K562 (cell line): Measurements from ENCODE around the gene CLCA2. TPM values are rescaled to one million over a fixed set of nuclear protein-coding genes. Genes with fewer than 3 reads are reported as not detected.

Experiments
- ATAC-seq: fragments of 200-7000 bp; cut with Tn5 transposase; 3 replicates; pipeline ENCODE4 v1.9.1; 2020; ENCODE audit warnings: moderate library complexity
- BruUV-seq: library from RNA; stranded (reverse); fragments of 400-500 nt; replicated peaks from 2 replicates; lab custom pipeline; 2021; lab: Mats Ljungman, UMichigan
- CTCF ChIA-PET: fragments of 300-600 bp; formaldehyde crosslinking; extraction: SDS; loops from one replicate; lab custom pipeline; 2021; ENCODE audit warnings: low intra/inter-chr PET ratio; lab: Yijun Ruan, JAX
- POLR2A ChIA-PET: fragments of 300-600, 350-650 bp; sonication (Branson Sonifier 250); formaldehyde crosslinking; extraction: SDS; loops from one replicate; lab custom pipeline; 2021; ENCODE audit warnings: antibody characterized with exemption, inconsistent platforms; lab: Yijun Ruan, JAX
- DNase-seq, 4 experiments: peaks; one replicate each; pipeline versions ENCODE4 v3.0.0 to v3.0.0-alpha.2; 2011 to 2018; ENCODE audit warnings: low spot score in 3 of 4, mixed read lengths in 3 of 4; ENCODE audit errors: extremely low read depth in 1 of 4
- FAIRE-seq: peaks from 2 replicates; lab custom pipeline; 2011; peaks lifted over from hg19 to GRCh38; lab: Jason Lieb, UNC
- H2AFZ ChIP-seq: 2 replicates; pipeline ENCODE4 v1.6.0; 2011; ENCODE audit warnings: low read depth, low read length, control low read depth, inconsistent platforms
- H3K27ac ChIP-seq: fragments of 200-600 bp; 3 replicates; pipeline ENCODE4 v1.8.0; 2011; ENCODE audit warnings: low read depth, mild to moderate bottlenecking, control low read depth, inconsistent platforms, low read length, moderate library complexity, mixed read lengths; ENCODE audit errors: extremely low read depth
- H3K27me3 ChIP-seq, 2 experiments: fragments of 300-600 bp in 1 of 2; 2 replicates in 1 of 2; 3 replicates in 1 of 2; pipeline versions ENCODE4 v1.6.0 to v1.8.0; 2011; ENCODE audit warnings: inconsistent platforms in 2 of 2, low read length in 2 of 2, mild to moderate bottlenecking in 1 of 2, mixed read lengths in 1 of 2, moderate library complexity in 1 of 2; ENCODE audit not compliant: control insufficient read depth in 2 of 2, insufficient read depth in 2 of 2
- H3K36me3 ChIP-seq: fragments of 300-600 bp; 3 replicates; pipeline ENCODE4 v1.8.0; 2011; ENCODE audit warnings: mild to moderate bottlenecking, low read length, inconsistent platforms; ENCODE audit not compliant: control insufficient read depth, insufficient read depth
- H3K4me1 ChIP-seq, 2 experiments: fragments of 200-600 bp in 1 of 2; replicated peaks in 1 of 2; 2 replicates in 1 of 2; 3 replicates in 1 of 2; pipeline versions ENCODE4 v1.5.1 to v1.8.0; 2011; ENCODE audit warnings: inconsistent platforms in 2 of 2, low read length in 2 of 2, mild to moderate bottlenecking in 1 of 2, mixed read lengths in 1 of 2, moderate library complexity in 1 of 2; ENCODE audit not compliant: control insufficient read depth in 2 of 2, insufficient read depth in 2 of 2
- H3K4me2 ChIP-seq: 2 replicates; pipeline ENCODE4 v1.6.1; 2011; ENCODE audit warnings: low read length, control low read depth, inconsistent platforms, mixed read lengths; ENCODE audit not compliant: insufficient read depth
- H3K4me3 ChIP-seq: fragments of 200-600 bp; sonication (generic), shearing (Covaris generic); 2 replicates; pipeline ENCODE4 v1.5.1; 2016; ENCODE audit warnings: control low read depth, inconsistent platforms
- H3K79me2 ChIP-seq: fragments of 200-600 bp; 3 replicates; pipeline ENCODE4 v1.8.0; 2011; ENCODE audit warnings: low read length, inconsistent platforms; ENCODE audit not compliant: control insufficient read depth, insufficient read depth
- H3K9ac ChIP-seq, 2 experiments: 2 replicates each; pipeline versions ENCODE4 v1.6.0 to v1.6.1; 2011; ENCODE audit warnings: low read depth in 2 of 2, low read length in 2 of 2, control low read depth in 1 of 2, inconsistent platforms in 1 of 2, mild to moderate bottlenecking in 1 of 2, mixed read lengths in 1 of 2; ENCODE audit not compliant: insufficient read depth in 1 of 2
- H3K9me1 ChIP-seq: one replicate; pipeline ENCODE4 v1.6.0; 2011; ENCODE audit warnings: inconsistent platforms, mild to moderate bottlenecking, low read length, moderate library complexity; ENCODE audit not compliant: control insufficient read depth, insufficient read depth
- H3K9me3 ChIP-seq: replicated peaks from 2 replicates; pipeline ENCODE4 v1.5.1; 2011; ENCODE audit warnings: low read depth, low read length, inconsistent platforms; ENCODE audit not compliant: control insufficient read depth, insufficient read depth
- H4K20me1 ChIP-seq: replicated peaks from 2 replicates; pipeline ENCODE4 v1.6.1; 2011; ENCODE audit warnings: low read length, inconsistent platforms, mixed read lengths; ENCODE audit not compliant: control insufficient read depth, insufficient read depth
- ATF2 ChIP-seq: sonication (generic); formaldehyde crosslinking; IDR thresholded peaks from 2 replicates; pipeline ENCODE4 v1.8.1; 2022; ENCODE audit warnings: missing genetic modification reagents
- CHAMP1 ChIP-seq: fragments of 450-650 bp; IDR thresholded peaks from 2 replicates; pipeline ENCODE4 v1.6.1; 2016; ENCODE audit warnings: mild to moderate bottlenecking
- FOXO4 ChIP-seq: fragments of 450-650 bp; formaldehyde crosslinking; IDR thresholded peaks from 2 replicates; pipeline ENCODE4 v1.4.0; 2020; ENCODE audit warnings: mild to moderate bottlenecking, moderate library complexity
- GATAD2A ChIP-seq: fragments of 450-650 bp; IDR thresholded peaks from 2 replicates; pipeline ENCODE4 v1.6.1; 2017
- MCM2 ChIP-seq: fragments of 450-650 bp; IDR thresholded peaks from 2 replicates; pipeline ENCODE4 v1.6.1; 2017; ENCODE audit warnings: low read depth, mild to moderate bottlenecking
- NRF1 ChIP-seq, 2 experiments: fragments of 450-650 bp; IDR thresholded peaks in 1 of 2; conservative IDR thresholded peaks in 1 of 2; 2 replicates each; pipeline ENCODE4 v1.6.1; 2014; ENCODE audit warnings: mild to moderate bottlenecking in 2 of 2
- NUFIP1 ChIP-seq: fragments of 450-650 bp; IDR thresholded peaks from 2 replicates; pipeline ENCODE4 v1.6.1; 2018; ENCODE audit not compliant: partially characterized antibody
- PHF20 ChIP-seq: fragments of 450-650 bp; IDR thresholded peaks from 2 replicates; pipeline ENCODE4 v1.6.1; 2018; ENCODE audit not compliant: partially characterized antibody
- SP1 ChIP-seq: sonication (generic); formaldehyde crosslinking; IDR thresholded peaks from 2 replicates; pipeline ENCODE4 v1.8.1; 2022; ENCODE audit warnings: mild to moderate bottlenecking, missing genetic modification reagents
- TAL1 ChIP-seq: fragments of 450-650 bp; IDR thresholded peaks from 2 replicates; pipeline ENCODE4 v1.6.1; 2016; ENCODE audit warnings: mild to moderate bottlenecking
- TFE3 ChIP-seq: fragments of 450-650 bp; formaldehyde crosslinking; IDR thresholded peaks from 2 replicates; pipeline ENCODE4 v1.4.0; 2020; ENCODE audit warnings: mild to moderate bottlenecking, mixed read lengths
- UBTF ChIP-seq, 2 experiments: IDR thresholded peaks; 2 replicates each; pipeline ENCODE4 v1.6.1; 2012; ENCODE audit warnings: improper control_type of control experiment in 2 of 2, low read depth in 2 of 2, low read length in 2 of 2, borderline replicate concordance in 1 of 2
- ZNF197 ChIP-seq: fragments of 200-800 bp; sonication (Bioruptor generic); IDR thresholded peaks from 2 replicates; pipeline ENCODE4 v1.6.1; 2016; ENCODE audit warnings: low read depth, missing genetic modification characterization, missing compliant biosample characterization
- ZNF324 ChIP-seq: fragments of 250-450 bp; sonication (Bioruptor Pico); IDR thresholded peaks from 2 replicates; pipeline ENCODE4 v1.4.0; 2020; ENCODE audit warnings: mild to moderate bottlenecking
- WGBS: fragments of 100-300 bp; shearing (Covaris generic); methylation state at CpG from one replicate; pipeline ENCODE4 v1.1.6; 2016; ENCODE audit warnings: low coverage, mixed read lengths; ENCODE audit not compliant: insufficient coverage; ENCODE audit errors: missing lambda C conversion rate; 5-methylcytosine and 5-hydroxymethylcytosine counted together
- in situ Hi-C: fragments of 300-500 bp; cut with MboI; formaldehyde crosslinking; loops from 4 replicates; pipeline ENCODE4 v1.15.0; 2018; ENCODE audit warnings: inconsistent platforms, mixed read lengths
- intact Hi-C: fragments of 100-400 bp; cut with micrococcal nuclease; formaldehyde crosslinking; loops from 2 replicates; pipeline ENCODE4 v1.14.2; 2022
- polyA plus RNA-seq, 8 experiments: library from polyadenylated mRNA; depleted of rRNA in 4 of 8; stranded (reverse) in 5 of 8; unstranded in 3 of 8; fragments of >200 nt; fragmentation: Nextera tagmentation in 2 of 8; fragmentation: Illumina TruSeq in 1 of 8; extraction: Ambion mirVana in 2 of 8; extraction: Trizol in 1 of 8; gene quantifications; 2 replicates each; pipeline versions ENCODE4 v1.2.1 to v1.2.3, GENCODE V29; 2011 to 2014; ENCODE audit warnings: inconsistent platforms in 1 of 8, missing spikeins in 1 of 8
- total RNA-seq, 7 experiments: library from RNA; depleted of rRNA in 6 of 7; stranded (reverse); fragments of >200 nt in 6 of 7; fragmentation: Illumina TruSeq in 2 of 7; extraction: Trizol in 2 of 7; gene quantifications; 2 replicates each; pipeline versions ENCODE4 v1.2.1 to v1.2.3, GENCODE V29; 2011 to 2021; ENCODE audit warnings: low replicate concordance in 1 of 7

CLCA2 gene
- total and polyA plus RNA-seq, 9 of the 15 experiments (the other 6 are each of a cell fraction or from before 2014, with no cell fraction given) = 0.03 TPM; not detected in 8

GRCh38 chr1:86500714-86501113 is 76.7 kb downstream of the CLCA2 start:
- no peak for FAIRE-seq
- H3K27ac ChIP-seq = no peak overlapping the region
- no peak for TF ChIP-seq ATF2 (CRISPR knock-in tag)
- no peak for TF ChIP-seq ZNF324 (CRISPR knock-in tag)
- TF ChIP-seq MCM2 = no peak
- no peak for TF ChIP-seq ZNF197 (CRISPR knock-in tag)
- no peak for TF ChIP-seq PHF20
- no peak for TF ChIP-seq TAL1
- no peak for TF ChIP-seq NUFIP1
- TF ChIP-seq UBTF (IDR thresholded peaks at IDR 0.05; ENCODE audit: borderline replicate concordance in 1 of 2, low read depth in 2 of 2, low read length in 2 of 2) = no peak
- TF ChIP-seq FOXO4 (CRISPR knock-in tag) = no peak
- TF ChIP-seq CHAMP1 = no peak
- TF ChIP-seq NRF1 (conservative IDR thresholded peaks at IDR 0.05 in 1 of 2, IDR thresholded peaks at IDR 0.05 in 1 of 2) = no peak
- TF ChIP-seq TFE3 (CRISPR knock-in tag) = no peak
- no peak for TF ChIP-seq GATAD2A
- TF ChIP-seq SP1 = no peak

More at GRCh38 chr1:86500714-86501113, 76.7 kb downstream of the CLCA2 start:
- DNase-seq = no peak
- WGBS = 12% methylated on average over 2 of the region's 2 CpGs
- Histone ChIP-seq H3K9ac (no peak overlapping the region), H3K9me3 (no peaks in the 10 kb centered on the region; the same call in 1 of the 2 replicates), H3K4me2 (no peak overlapping the region), H3K4me3 (no peak overlapping the region), H4K20me1 (no peaks in the 10 kb centered on the region), H3K9me1 (no peaks in the 10 kb centered on the region), H3K4me1 (no peaks in the 10 kb centered on the region; a peak in 1 of 5 replicates), H3K79me2 (no peaks in the 10 kb centered on the region), H2AFZ (no peak overlapping the region), H3K36me3 (no peaks in the 10 kb centered on the region), H3K27me3 (peaks cover 11 to 22% of the 10 kb centered on the region in 2 experiments; a peak in 3 of 5 replicates)
- ChIA-PET CTCF (interaction anchor here (0.9 to 4.1 kb wide), 8 partner anchors 12 to 583 kb away, joined by 3 to 29 read pairs (median 5); no protein-coding TSS in a partner anchor), POLR2A (no interaction called here)
- in situ Hi-C loops = loop anchor here (10.0 kb wide), 1 partner anchor 106 kb away; the partner anchor contains the start of gene ODF2L
- no peak for ATAC-seq
- BruUV-seq = no TSS peak
- intact Hi-C loops = loop anchor here (2.0 to 5.0 kb wide), 2 partner anchors 120 to 252 kb away; no protein-coding TSS in a partner anchor
